SJSA1 (cell line): Measurements from ENCODE around the gene GRIA3. TPM values are rescaled to one million over a fixed set of nuclear protein-coding genes. Genes with fewer than 3 reads are reported as not detected.
"Not testable (repeated sequence)": the region's sequence is repeated elsewhere in the genome, so short reads cannot be mapped to it uniquely, and the experiment has no call there.

Experiments
- DNase-seq, 2 experiments: peaks; one replicate each; pipeline ENCODE4 v3.0.0-alpha.2; 2015 to 2020; ENCODE audit warnings: low spot score in 2 of 2, low read depth in 1 of 2
- H3K27ac ChIP-seq: fragments of 250-450 bp; sonication (Bioruptor Pico); 2 replicates; pipeline ENCODE4 v1.5.1; 2020; ENCODE audit warnings: mild to moderate bottlenecking, moderate library complexity
- H3K27me3 ChIP-seq: fragments of 250-450 bp; sonication (Bioruptor Pico); replicated peaks from 2 replicates; pipeline ENCODE4 v1.5.1; 2020; ENCODE audit warnings: mild to moderate bottlenecking, moderate library complexity
- H3K36me3 ChIP-seq: fragments of 250-450 bp; sonication (Bioruptor Pico); 2 replicates; pipeline ENCODE4 v1.5.1; 2020; ENCODE audit warnings: mild to moderate bottlenecking
- H3K4me1 ChIP-seq: fragments of 250-450 bp; sonication (Bioruptor Pico); replicated peaks from 2 replicates; pipeline ENCODE4 v1.6.1; 2021; ENCODE audit warnings: mild to moderate bottlenecking
- H3K4me3 ChIP-seq: fragments of 250-450 bp; sonication (Bioruptor Pico); 2 replicates; pipeline ENCODE4 v1.5.1; 2020; ENCODE audit warnings: mild to moderate bottlenecking
- H3K9me3 ChIP-seq: fragments of 250-450 bp; sonication (Bioruptor Pico); replicated peaks from 2 replicates; pipeline ENCODE4 v1.5.1; 2020; ENCODE audit warnings: mild to moderate bottlenecking
- total RNA-seq: library from RNA; depleted of rRNA; stranded (reverse); fragments of >200 nt; shearing (Covaris generic); gene quantifications from 2 replicates; pipeline ENCODE4 v1.2.3, GENCODE V29; 2014

The GRIA3 gene
- total RNA-seq, 1 experiment from 2014 or later: not detected

DNA sequence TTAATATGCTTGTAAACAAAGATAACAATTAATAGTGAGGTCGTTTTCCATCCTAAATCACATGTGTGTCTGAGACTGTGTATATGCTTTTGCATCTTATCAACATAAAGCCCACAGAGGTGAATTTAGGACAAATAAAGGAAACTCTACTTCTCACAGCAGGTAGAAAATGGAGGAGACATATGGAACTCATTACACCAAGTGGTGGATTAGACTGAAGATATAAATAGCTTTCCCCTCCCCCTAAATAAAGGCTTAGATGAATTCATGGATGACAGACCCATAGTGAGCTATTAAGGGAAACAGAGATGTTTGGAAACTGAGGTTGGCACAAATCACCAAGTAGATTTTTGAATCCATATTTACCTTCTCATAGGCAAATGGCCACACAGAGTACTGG is 79.7 kb downstream of the GRIA3 start:
- no peaks in the 10 kb centered on the region for H3K9me3 ChIP-seq
- no peak overlapping the region for H3K4me3 ChIP-seq
- H3K4me1 ChIP-seq: no peaks in the 10 kb centered on the region
- no peak for DNase-seq
- no peak overlapping the region for H3K27ac ChIP-seq
- H3K27me3 ChIP-seq: no peaks in the 10 kb centered on the region
- H3K36me3 ChIP-seq: no peaks in the 10 kb centered on the region

DNA sequence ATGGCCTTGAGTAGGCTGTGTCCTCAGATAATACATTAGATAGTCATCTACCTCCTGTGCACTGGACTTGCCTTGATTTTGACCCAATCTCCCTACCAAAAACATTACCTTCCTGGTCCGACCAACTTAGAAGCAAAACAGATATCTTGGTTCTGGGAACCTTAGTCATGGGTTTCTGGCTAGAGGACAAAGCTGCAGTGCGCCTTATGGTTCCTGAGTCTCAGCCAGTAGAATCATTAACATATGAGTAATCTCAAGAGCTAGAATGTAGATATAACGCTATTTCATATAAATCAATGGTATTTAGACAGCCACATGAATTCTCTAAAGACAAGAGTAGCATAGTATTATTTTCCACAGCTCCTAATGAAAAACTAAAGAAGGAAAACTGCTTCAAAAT is 83.1 kb downstream of the GRIA3 start:
- Histone ChIP-seq H3K36me3 (no peaks in the 10 kb centered on the region), H3K4me3 (no peak overlapping the region), H3K9me3 (no peaks in the 10 kb centered on the region), H3K27ac (no peak overlapping the region), H3K4me1 (no peaks in the 10 kb centered on the region), H3K27me3 (no peaks in the 10 kb centered on the region)
- DNase-seq: no peak

DNA sequence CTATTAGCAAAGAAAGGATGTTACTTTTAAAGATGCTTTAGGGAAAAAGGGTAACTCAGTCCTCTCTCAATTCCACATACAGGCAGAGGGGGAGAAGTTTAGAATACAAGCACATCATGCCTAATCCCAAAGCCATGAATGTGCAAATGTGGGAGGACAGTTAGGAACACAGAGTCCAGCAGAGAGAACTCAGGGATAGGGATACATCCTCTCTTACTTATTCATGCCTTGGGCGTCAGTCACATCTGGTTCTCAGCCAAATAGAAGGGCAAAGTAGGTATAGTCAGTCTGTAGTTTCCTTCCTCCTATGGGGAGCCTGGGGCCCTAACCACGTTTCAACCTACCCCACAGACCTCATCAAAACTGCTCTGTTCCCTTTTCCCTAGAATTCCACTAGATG is 87.8 kb downstream of the GRIA3 start:
- Histone ChIP-seq H3K36me3 (no peaks in the 10 kb centered on the region), H3K27ac (no peak overlapping the region), H3K27me3 (no peaks in the 10 kb centered on the region), H3K4me3 (no peak overlapping the region), H3K9me3 (no peaks in the 10 kb centered on the region), H3K4me1 (no peaks in the 10 kb centered on the region)
- no peak for DNase-seq

- Histone ChIP-seq H3K36me3 (no peaks in the 10 kb centered on the region), H3K4me1 (no peaks in the 10 kb centered on the region), H3K9me3 (no peaks in the 10 kb centered on the region), H3K27ac (no peak overlapping the region), H3K27me3 (no peaks in the 10 kb centered on the region), H3K4me3 (no peak overlapping the region)
- no peak for DNase-seq
These were observed 88.6 kb downstream of the GRIA3 start for GRCh38 chrX:123272630-123273029.

- H3K4me1 ChIP-seq: no peaks in the 10 kb centered on the region
- H3K27me3 ChIP-seq: no peaks in the 10 kb centered on the region
- no peaks in the 10 kb centered on the region for H3K9me3 ChIP-seq
- no peak overlapping the region for H3K4me3 ChIP-seq
- DNase-seq: no peak
- H3K27ac ChIP-seq: no peak overlapping the region
- H3K36me3 ChIP-seq: no peaks in the 10 kb centered on the region
These were observed 90.7 kb downstream of the GRIA3 start for GRCh38 chrX:123274796-123275195.

- Histone ChIP-seq H3K4me1 (no peaks in the 10 kb centered on the region), H3K4me3 (no peak overlapping the region), H3K27ac (no peak overlapping the region), H3K27me3 (no peaks in the 10 kb centered on the region), H3K9me3 (no peaks in the 10 kb centered on the region), H3K36me3 (no peaks in the 10 kb centered on the region)
- DNase-seq: no peak
These were observed 93.3 kb downstream of the GRIA3 start for GRCh38 chrX:123277347-123277746.

- H3K4me1 ChIP-seq: no peaks in the 10 kb centered on the region
- no peak overlapping the region for H3K27ac ChIP-seq
- DNase-seq: no peak
- no peak overlapping the region for H3K4me3 ChIP-seq
- no peaks in the 10 kb centered on the region for H3K9me3 ChIP-seq
- no peaks in the 10 kb centered on the region for H3K27me3 ChIP-seq
- no peaks in the 10 kb centered on the region for H3K36me3 ChIP-seq
These were observed 93.7 kb downstream of the GRIA3 start for GRCh38 chrX:123277821-123278220.

GRCh38 chrX:123282241-123282640 is 98.2 kb downstream of the GRIA3 start:
- no peaks in the 10 kb centered on the region for H3K27me3 ChIP-seq
- no peak for DNase-seq
- H3K36me3 ChIP-seq: no peaks in the 10 kb centered on the region
- H3K27ac ChIP-seq: no peak overlapping the region
- H3K4me1 ChIP-seq: no peaks in the 10 kb centered on the region
- H3K4me3 ChIP-seq: no peak overlapping the region
- no peaks in the 10 kb centered on the region for H3K9me3 ChIP-seq

GRCh38 chrX:123283407-123283806 is 99.3 kb downstream of the GRIA3 start:
- not testable (repeated sequence) for H3K36me3 ChIP-seq, H3K9me3 ChIP-seq, DNase-seq, H3K27ac ChIP-seq, H3K27me3 ChIP-seq, H3K4me3 ChIP-seq, H3K4me1 ChIP-seq

GRCh38 chrX:123291623-123292022 is 107.5 kb downstream of the GRIA3 start:
- Histone ChIP-seq H3K27me3 (no peaks in the 10 kb centered on the region), H3K4me3 (no peak overlapping the region), H3K4me1 (no peaks in the 10 kb centered on the region), H3K27ac (no peak overlapping the region), H3K9me3 (no peaks in the 10 kb centered on the region), H3K36me3 (no peaks in the 10 kb centered on the region)
- DNase-seq: no peak

DNA sequence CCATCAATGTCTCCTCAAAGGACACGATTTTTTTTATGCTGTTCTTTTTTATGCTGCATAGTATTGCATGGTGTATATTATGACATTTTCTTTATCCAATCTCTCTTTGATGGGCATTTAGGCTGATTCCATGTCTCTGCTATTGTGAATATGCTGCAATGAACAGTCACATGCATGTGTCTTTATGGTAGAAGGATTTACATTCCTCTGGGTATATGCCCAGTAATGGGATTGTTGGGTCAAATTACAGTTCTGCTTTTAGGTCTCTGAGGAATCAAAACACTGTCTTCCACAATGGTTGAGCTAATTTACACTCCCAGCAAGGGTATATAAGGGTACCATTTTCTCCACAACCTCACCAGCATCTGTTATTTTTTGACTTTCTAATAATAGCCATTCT is 113.9 kb downstream of the GRIA3 start:
- no peaks in the 10 kb centered on the region for H3K27me3 ChIP-seq
- H3K36me3 ChIP-seq: no peaks in the 10 kb centered on the region
- H3K4me1 ChIP-seq: no peaks in the 10 kb centered on the region
- H3K9me3 ChIP-seq: no peaks in the 10 kb centered on the region
- no peak for DNase-seq
- H3K27ac ChIP-seq: no peak overlapping the region
- H3K4me3 ChIP-seq: no peak overlapping the region

- Histone ChIP-seq H3K9me3 (no peaks in the 10 kb centered on the region), H3K4me3 (no peak overlapping the region), H3K36me3 (no peaks in the 10 kb centered on the region), H3K27ac (no peak overlapping the region), H3K4me1 (no peaks in the 10 kb centered on the region), H3K27me3 (no peaks in the 10 kb centered on the region)
- no peak for DNase-seq
These were observed 119.4 kb downstream of the GRIA3 start for GRCh38 chrX:123303429-123303828.

DNA sequence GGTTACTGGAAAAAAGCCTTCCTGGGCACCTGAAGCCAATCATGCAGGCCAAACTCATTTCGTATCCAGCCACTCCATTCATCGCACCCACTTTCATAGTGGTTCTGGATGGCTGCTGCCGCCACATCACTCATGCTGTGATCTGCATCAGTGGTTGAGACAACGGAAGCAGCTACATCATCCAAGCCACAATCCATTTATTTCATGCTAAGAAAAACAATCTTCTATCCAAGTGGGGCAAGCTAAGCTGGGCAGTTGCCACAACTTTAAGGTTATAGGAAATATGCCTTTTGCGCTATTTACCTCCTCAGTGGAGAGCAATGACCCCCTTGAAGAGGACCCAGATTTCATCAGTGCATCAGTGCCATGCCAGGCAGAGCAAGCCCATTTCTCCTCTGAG is 124.6 kb downstream of the GRIA3 start:
- Histone ChIP-seq H3K4me1 (no peaks in the 10 kb centered on the region), H3K9me3 (no peaks in the 10 kb centered on the region), H3K27ac (no peak overlapping the region), H3K36me3 (no peaks in the 10 kb centered on the region), H3K4me3 (no peak overlapping the region), H3K27me3 (no peaks in the 10 kb centered on the region)
- DNase-seq: no peak

DNA sequence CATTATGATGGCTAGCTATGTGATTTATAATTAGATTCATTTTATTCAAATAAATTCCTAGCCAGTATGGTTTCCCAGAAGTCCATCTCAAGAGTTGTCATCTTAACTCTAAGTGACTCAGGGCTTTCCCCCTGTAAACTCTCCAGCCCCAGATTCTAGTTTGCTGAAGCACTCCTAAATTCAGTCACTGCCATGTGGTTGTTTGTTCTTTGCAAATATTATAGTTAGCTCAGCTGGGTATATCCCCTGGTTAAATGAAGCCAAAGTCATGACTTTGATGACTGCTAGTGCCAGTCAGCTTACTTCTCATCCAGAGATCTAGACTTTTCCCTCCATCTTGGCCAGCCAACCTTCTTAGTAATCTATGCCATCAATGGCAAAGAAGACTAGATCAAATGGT is 126.0 kb downstream of the GRIA3 start:
- no peak for DNase-seq
- H3K27me3 ChIP-seq: no peaks in the 10 kb centered on the region
- H3K4me3 ChIP-seq: no peak overlapping the region
- no peaks in the 10 kb centered on the region for H3K4me1 ChIP-seq
- H3K9me3 ChIP-seq: no peaks in the 10 kb centered on the region
- no peak overlapping the region for H3K27ac ChIP-seq
- no peaks in the 10 kb centered on the region for H3K36me3 ChIP-seq

- no peak overlapping the region for H3K4me3 ChIP-seq
- DNase-seq: no peak
- no peaks in the 10 kb centered on the region for H3K4me1 ChIP-seq
- H3K27me3 ChIP-seq: no peaks in the 10 kb centered on the region
- no peak overlapping the region for H3K27ac ChIP-seq
- no peaks in the 10 kb centered on the region for H3K9me3 ChIP-seq
- no peaks in the 10 kb centered on the region for H3K36me3 ChIP-seq
These were observed 127.4 kb downstream of the GRIA3 start for GRCh38 chrX:123311486-123311885.
